HG03342 (cell line): ENCODE data around the gene MLLT10.
"Not testable (repeated sequence)": the region's sequence is repeated elsewhere in the genome, so short reads cannot be mapped to it uniquely, and the experiment has no call there.

ENCODE experiments used
- ATAC-seq: cut with Tn5 transposase; IDR thresholded peaks from one replicate; pipeline ENCODE4 v1.9.1; 2021; ENCODE audit warnings: mild to moderate bottlenecking, moderate library complexity; ENCODE audit not compliant: unreplicated experiment

The MLLT10 gene

GRCh38 chr10:21574514-21574913 is 40.5 kb downstream of the MLLT10 start:
- not testable (repeated sequence) for ATAC-seq

DNA sequence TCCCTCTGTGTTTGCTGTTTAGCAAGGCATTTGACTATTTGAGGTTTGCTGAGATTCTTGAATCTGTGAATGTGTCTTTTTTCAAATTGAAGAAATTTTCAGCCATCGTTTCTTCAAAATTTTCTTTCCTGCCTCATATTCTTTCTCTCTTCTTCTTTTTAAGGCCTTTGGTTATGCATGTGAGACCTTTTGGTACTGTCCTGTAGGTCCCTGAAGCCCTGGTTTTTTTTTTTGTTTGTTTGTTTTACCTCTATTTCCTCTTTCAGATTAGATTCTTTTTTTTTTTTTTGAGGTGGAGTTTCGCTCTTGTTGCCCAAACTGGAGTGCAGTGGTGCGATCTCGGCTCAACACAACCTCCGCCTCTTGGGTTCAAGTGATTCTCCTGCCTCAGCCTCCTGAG is 45.3 kb downstream of the MLLT10 start:
- no peak for ATAC-seq

- peak; percentile 76 for ATAC-seq
Measured at GRCh38 chr10:21581421-21581834, 47.4 kb downstream of the MLLT10 start.

- no peak for ATAC-seq
Measured at GRCh38 chr10:21584834-21585530, 51.0 kb downstream of the MLLT10 start.

- no peak for ATAC-seq
Measured at GRCh38 chr10:21587391-21587790, 53.4 kb downstream of the MLLT10 start.

- ATAC-seq, result not testable (repeated sequence)
Measured at GRCh38 chr10:21588159-21588558, 54.1 kb downstream of the MLLT10 start.

- ATAC-seq, result no peak
Measured at GRCh38 chr10:21593986-21594385, 60.0 kb downstream of the MLLT10 start.

DNA sequence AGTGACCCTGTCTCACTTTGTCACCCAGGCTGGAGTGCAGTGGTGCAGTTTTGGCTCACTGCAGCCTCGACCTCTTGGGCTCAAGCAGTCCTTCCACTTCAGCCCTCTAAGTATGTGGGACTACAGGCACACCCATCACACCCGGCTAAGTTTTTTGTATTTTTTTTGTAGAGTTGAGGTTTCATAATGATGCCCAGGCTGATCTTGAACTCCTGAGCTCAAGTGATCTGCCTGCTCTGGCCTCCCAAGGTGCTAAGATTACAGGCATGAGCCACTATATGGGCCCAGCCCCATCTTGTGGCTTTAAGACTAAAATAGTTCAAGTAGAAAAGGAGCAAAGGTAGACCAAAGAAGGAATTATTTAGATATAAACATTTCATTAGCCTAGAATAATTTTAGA is 65.5 kb downstream of the MLLT10 start:
- ATAC-seq, result no peak

DNA sequence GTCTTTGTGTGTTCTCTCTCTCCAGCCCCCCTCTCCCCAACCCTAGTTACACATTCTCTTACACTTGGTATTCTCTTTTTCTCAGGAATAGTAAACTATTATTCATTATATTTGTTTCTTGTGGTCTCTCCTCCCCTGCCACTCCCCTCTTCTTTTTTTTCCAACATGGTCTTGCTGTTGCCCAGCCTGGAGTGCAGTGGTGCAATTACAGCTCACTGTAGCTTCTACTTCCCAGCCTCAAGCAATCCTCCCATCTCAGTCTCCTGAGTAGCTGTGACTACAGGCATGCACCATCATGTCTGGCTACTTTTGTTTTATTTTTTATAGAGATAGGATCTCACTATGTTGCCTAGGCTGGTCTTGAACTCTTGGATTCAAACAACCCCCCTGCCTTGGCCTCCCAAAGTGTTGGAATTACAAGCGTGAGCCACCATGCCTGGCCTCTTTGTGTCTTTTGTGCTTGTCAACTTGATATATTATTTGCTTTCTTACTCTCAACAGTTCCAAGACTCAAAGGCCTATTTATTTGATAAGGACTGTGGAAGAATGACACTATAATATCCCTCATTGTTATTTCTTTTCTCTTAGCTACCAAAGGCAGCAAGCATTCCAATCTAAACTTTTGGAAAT is 66.9 kb downstream of the MLLT10 start:
- no peak for ATAC-seq

- ATAC-seq, result no peak
Measured at GRCh38 chr10:21602313-21602712, 68.3 kb downstream of the MLLT10 start.

- no peak for ATAC-seq
Measured at GRCh38 chr10:21603721-21604120, 69.7 kb downstream of the MLLT10 start.

DNA sequence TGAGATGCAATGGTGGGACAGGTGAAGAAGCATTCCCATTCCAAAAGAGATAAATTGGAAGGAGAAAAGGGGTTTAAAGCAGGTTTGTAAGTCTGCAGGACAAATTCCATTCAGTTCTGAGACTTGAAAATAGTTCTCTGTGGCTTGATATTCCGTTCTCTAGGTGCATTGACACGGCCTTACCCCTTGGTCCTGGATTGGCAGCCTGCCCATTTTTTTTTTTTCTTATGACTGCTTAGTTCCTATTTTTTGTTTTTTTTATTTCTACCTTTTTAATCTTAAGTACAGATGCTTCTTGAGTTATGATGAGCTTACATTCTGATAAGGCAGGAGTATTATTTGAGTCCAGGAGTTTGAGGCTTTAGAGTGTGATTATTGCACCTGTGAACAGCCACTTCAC is 70.6 kb downstream of the MLLT10 start:
- ATAC-seq, result no peak

- no peak for ATAC-seq
Measured at GRCh38 chr10:21607907-21608306, 73.9 kb downstream of the MLLT10 start.

- ATAC-seq, result no peak
Measured at GRCh38 chr10:21614000-21614399, 80.0 kb downstream of the MLLT10 start.

DNA sequence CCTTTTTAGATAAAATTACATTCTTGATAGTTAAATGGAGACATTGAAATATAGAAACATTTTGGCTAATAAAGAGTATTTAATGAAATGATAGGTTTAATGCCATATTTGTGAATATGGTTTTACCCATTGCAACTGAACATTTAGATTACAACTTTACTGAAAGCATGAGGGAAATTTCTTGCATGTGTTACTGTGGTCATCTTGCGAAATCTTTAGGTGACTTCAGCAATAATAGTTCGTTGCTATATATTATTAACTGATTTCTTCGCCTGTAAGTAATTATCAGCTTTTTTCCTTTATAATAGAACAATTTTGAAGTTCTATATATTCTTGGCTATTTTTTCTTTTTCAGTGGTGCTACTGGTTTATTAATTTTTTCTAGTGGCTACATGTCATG is 83.2 kb downstream of the MLLT10 start:
- no peak for ATAC-seq

DNA sequence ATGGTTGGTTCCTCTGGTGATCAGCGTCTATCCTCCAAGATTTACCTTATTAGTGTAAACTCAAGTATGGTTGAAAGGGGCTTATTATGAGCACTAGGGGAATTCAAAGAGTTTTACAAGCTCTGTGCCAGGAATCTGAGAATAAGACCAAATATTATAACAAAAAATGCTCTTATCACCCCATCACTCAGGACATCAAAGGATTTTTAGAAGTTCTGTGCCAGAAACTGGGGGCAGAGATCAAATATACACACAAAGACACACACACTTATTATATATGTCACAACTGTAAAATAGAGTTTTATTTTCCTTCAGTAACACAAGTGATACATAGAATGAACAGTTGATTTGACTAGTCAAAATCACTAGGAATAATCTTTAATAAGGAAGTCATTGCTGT is 89.3 kb downstream of the MLLT10 start:
- no peak for ATAC-seq

- not testable (repeated sequence) for ATAC-seq
Measured at GRCh38 chr10:21624421-21624820, 90.4 kb downstream of the MLLT10 start.

DNA sequence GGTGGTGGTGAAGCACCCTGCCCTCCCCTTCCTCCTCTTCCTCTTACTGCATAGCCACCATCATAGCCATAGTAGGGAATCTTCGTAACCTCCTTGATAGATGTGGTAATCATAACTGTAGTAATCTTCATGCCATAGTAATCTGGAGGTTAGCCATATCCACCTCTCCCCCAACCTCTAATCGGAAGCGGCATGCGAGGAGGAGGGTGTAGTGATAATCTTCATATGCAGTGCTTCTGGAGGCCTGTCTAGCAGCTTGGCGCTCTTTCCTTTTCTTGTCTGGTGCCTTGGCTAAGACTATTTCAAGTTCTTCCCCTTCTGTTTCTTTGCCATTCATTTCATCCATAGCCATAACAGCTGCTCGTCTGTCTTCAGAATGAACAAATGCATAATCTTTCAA is 90.9 kb downstream of the MLLT10 start:
- no peak for ATAC-seq

GRCh38 chr10:21625623-21626229 is 91.7 kb downstream of the MLLT10 start:
- ATAC-seq, result no peak

- no peak for ATAC-seq
Measured at GRCh38 chr10:21626457-21627161, 92.6 kb downstream of the MLLT10 start.

DNA sequence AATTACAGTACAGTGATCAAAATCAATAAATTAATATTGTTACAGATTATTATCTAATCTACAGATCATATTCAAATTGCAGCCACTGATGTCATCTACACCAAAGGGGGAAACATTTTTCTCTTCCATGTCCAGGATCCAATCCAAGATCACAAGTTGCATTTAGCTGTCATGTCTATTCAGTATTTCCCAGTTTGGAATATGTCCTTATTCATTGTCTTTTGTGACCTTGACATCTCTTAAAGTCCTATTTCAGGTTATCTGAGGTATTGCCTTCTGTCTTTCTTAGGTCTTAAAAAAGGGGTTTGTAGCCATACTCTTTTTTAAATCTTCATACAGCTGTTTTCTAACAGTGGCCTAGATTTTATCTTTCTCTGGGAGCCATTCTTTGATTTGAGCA is 93.3 kb downstream of the MLLT10 start:
- no peak for ATAC-seq

- no peak for ATAC-seq
Measured at GRCh38 chr10:21628023-21628422, 94.0 kb downstream of the MLLT10 start.
